IMR-90 (cell line): ENCODE results near the gene EIF4A2. TPM values are rescaled to one million over a fixed set of nuclear protein-coding genes. Genes with fewer than 3 reads are reported as not detected.

Source experiments
- ATAC-seq: fragments of 200-7000 bp; cut with Tn5 transposase; 2 replicates; pipeline ENCODE4 v1.9.1; 2020; ENCODE audit warnings: low read depth, mild to moderate bottlenecking, moderate library complexity
- BruUV-seq: library from RNA; stranded (reverse); fragments of 400-500 nt; replicated peaks from 2 replicates; lab custom pipeline; 2021; lab: Mats Ljungman, UMichigan
- CTCF ChIA-PET: fragments of 300-600 bp; formaldehyde crosslinking; extraction: SDS; loops from one replicate; lab custom pipeline; 2021; ENCODE audit warnings: antibody characterized with exemption; lab: Yijun Ruan, JAX
- POLR2A ChIA-PET: fragments of 300-600 bp; sonication (Branson Sonifier 250); formaldehyde crosslinking; loops from one replicate; lab custom pipeline; 2022; ENCODE audit warnings: antibody characterized with exemption; ENCODE audit not compliant: unreplicated experiment; lab: Charles Lee
- DNase-seq: peaks from one replicate; pipeline ENCODE4 v3.0.0; 2013
- H2AFZ ChIP-seq: replicated peaks from 2 replicates; pipeline ENCODE3; 2013; ENCODE audit warnings: low read length, mild to moderate bottlenecking; ENCODE audit not compliant: poor library complexity
- H2AK5ac ChIP-seq: 2 replicates; pipeline ENCODE4 v1.6.1; 2013; ENCODE audit warnings: low read depth, low read length, inconsistent platforms
- H2AK9ac ChIP-seq: replicated peaks from 2 replicates; pipeline ENCODE3; 2013; ENCODE audit warnings: mild to moderate bottlenecking, low read depth, low read length, moderate library complexity; ENCODE audit not compliant: poor library complexity
- H2BK120ac ChIP-seq: 2 replicates; pipeline ENCODE4 v1.6.1; 2013; ENCODE audit warnings: low read depth, low read length, inconsistent platforms
- H2BK15ac ChIP-seq: 3 replicates; pipeline ENCODE4 v1.6.1; 2013; ENCODE audit warnings: low read depth, low read length, inconsistent platforms
- H2BK20ac ChIP-seq: 2 replicates; pipeline ENCODE4 v1.6.1; 2013; ENCODE audit warnings: low read depth, mild to moderate bottlenecking, inconsistent platforms, low read length, moderate library complexity
- H2BK5ac ChIP-seq: 2 replicates; pipeline ENCODE4 v1.6.1; 2013; ENCODE audit warnings: mild to moderate bottlenecking, low read depth, low read length, inconsistent platforms; ENCODE audit not compliant: poor library complexity, severe bottlenecking
- H3K14ac ChIP-seq: replicated peaks from 2 replicates; pipeline ENCODE4 v1.6.1; 2013; ENCODE audit warnings: low read depth, low read length, inconsistent platforms
- H3K18ac ChIP-seq: 2 replicates; pipeline ENCODE4 v1.6.1; 2013; ENCODE audit warnings: low read depth, low read length, control low read depth
- H3K23ac ChIP-seq: 2 replicates; pipeline ENCODE4 v1.6.1; 2013; ENCODE audit warnings: low read depth, low read length, inconsistent platforms
- H3K27ac ChIP-seq: 2 replicates; pipeline ENCODE4 v1.5.1; 2013; ENCODE audit warnings: mild to moderate bottlenecking, control low read depth, low read length; ENCODE audit not compliant: insufficient read depth
- H3K27me3 ChIP-seq: 2 replicates; pipeline ENCODE4 v1.6.1; 2013; ENCODE audit warnings: low read length; ENCODE audit not compliant: control insufficient read depth, insufficient read depth
- H3K36me3 ChIP-seq: 2 replicates; pipeline ENCODE4 v1.6.1; 2013; ENCODE audit warnings: low read length, mixed read lengths; ENCODE audit not compliant: control insufficient read depth, insufficient read depth
- H3K4ac ChIP-seq: 2 replicates; pipeline ENCODE4 v1.6.1; 2013; ENCODE audit warnings: low read depth, low read length, inconsistent platforms
- H3K4me1 ChIP-seq: 2 replicates; pipeline ENCODE4 v1.6.1; 2013; ENCODE audit warnings: low read length, mixed read lengths; ENCODE audit not compliant: control insufficient read depth, insufficient read depth
- H3K4me2 ChIP-seq: 2 replicates; pipeline ENCODE4 v1.6.1; 2013; ENCODE audit warnings: low read depth, mild to moderate bottlenecking, control low read depth, low read length, moderate library complexity
- H3K4me3 ChIP-seq: 2 replicates; pipeline ENCODE4 v1.5.1; 2013; ENCODE audit warnings: low read depth, mild to moderate bottlenecking, control low read depth, low read length, moderate library complexity; ENCODE audit not compliant: insufficient read depth
- H3K56ac ChIP-seq: 2 replicates; pipeline ENCODE4 v1.6.1; 2013; ENCODE audit warnings: low read length, inconsistent platforms; ENCODE audit not compliant: insufficient read depth; ENCODE audit errors: extremely low read depth
- H3K79me1 ChIP-seq, 2 experiments: 2 replicates each; pipeline ENCODE4 v1.6.1; 2013; ENCODE audit warnings: low read length in 2 of 2, inconsistent platforms in 1 of 2, low read depth in 1 of 2
- H3K9ac ChIP-seq: 2 replicates; pipeline ENCODE4 v1.6.1; 2013; ENCODE audit warnings: low read depth, low read length, control low read depth
- H3K9me1 ChIP-seq: 2 replicates; pipeline ENCODE4 v1.6.1; 2013; ENCODE audit warnings: low read length, inconsistent platforms; ENCODE audit not compliant: insufficient read depth
- H3K9me3 ChIP-seq: 2 replicates; pipeline ENCODE4 v1.6.1; 2013; ENCODE audit warnings: low read length; ENCODE audit not compliant: control insufficient read depth, insufficient read depth
- H4K20me1 ChIP-seq: 2 replicates; pipeline ENCODE4 v1.6.1; 2013; ENCODE audit warnings: low read length, inconsistent platforms; ENCODE audit not compliant: insufficient read depth
- H4K5ac ChIP-seq: 2 replicates; pipeline ENCODE4 v1.6.1; 2013; ENCODE audit warnings: mild to moderate bottlenecking, low read depth, low read length, control low read depth
- H4K8ac ChIP-seq, 2 experiments: 2 replicates each; pipeline ENCODE4 v1.6.1; 2013; ENCODE audit warnings: low read depth in 2 of 2, low read length in 2 of 2, control low read depth in 1 of 2, inconsistent platforms in 1 of 2
- H4K91ac ChIP-seq: 2 replicates; pipeline ENCODE4 v1.6.1; 2013; ENCODE audit warnings: low read depth, low read length, inconsistent platforms; ENCODE audit not compliant: insufficient read depth
- CEBPB ChIP-seq: IDR thresholded peaks from 2 replicates; pipeline ENCODE4 v1.6.1; 2012; ENCODE audit warnings: low read depth, low read length, improper control_type of control experiment
- CHD1 ChIP-seq: IDR thresholded peaks from 2 replicates; pipeline ENCODE4 v1.6.1; 2012; ENCODE audit warnings: low read depth, low read length, improper control_type of control experiment
- CTCF ChIP-seq: conservative IDR thresholded peaks from 2 replicates; pipeline ENCODE4 v1.5.1; 2012; ENCODE audit warnings: mild to moderate bottlenecking, low read depth, low read length, improper control_type of control experiment
- ELK1 ChIP-seq: fragments of 150-350 bp; IDR thresholded peaks from 2 replicates; pipeline ENCODE4 v1.6.1; 2016; ENCODE audit warnings: low read depth, mild to moderate bottlenecking, low read length, moderate library complexity, borderline replicate concordance
- FOS ChIP-seq: fragments of 150-350 bp; IDR thresholded peaks from 2 replicates; pipeline ENCODE4 v1.6.1; 2016; ENCODE audit warnings: low read depth, low read length
- MAZ ChIP-seq: IDR thresholded peaks from 2 replicates; pipeline ENCODE4 v1.6.1; 2012; ENCODE audit warnings: low read depth, mild to moderate bottlenecking, low read length, improper control_type of control experiment, moderate library complexity, borderline replicate concordance
- MXI1 ChIP-seq: IDR thresholded peaks from 2 replicates; pipeline ENCODE4 v1.6.1; 2012; ENCODE audit warnings: low read depth, mild to moderate bottlenecking, low read length, moderate library complexity, borderline replicate concordance
- NFE2L2 ChIP-seq: fragments of 150-350 bp; IDR thresholded peaks from 2 replicates; pipeline ENCODE4 v1.6.1; 2016; ENCODE audit warnings: low read depth, mild to moderate bottlenecking, low read length
- POLR2A ChIP-seq: IDR thresholded peaks from 2 replicates; pipeline ENCODE4 v1.6.1; 2012; ENCODE audit warnings: mild to moderate bottlenecking, low read depth, low read length
- RAD21 ChIP-seq: IDR thresholded peaks from 2 replicates; pipeline ENCODE4 v1.6.1; 2012; ENCODE audit warnings: low read length, improper control_type of control experiment
- RCOR1 ChIP-seq: IDR thresholded peaks from 2 replicates; pipeline ENCODE4 v1.6.1; 2012; ENCODE audit warnings: mild to moderate bottlenecking, low read length, improper control_type of control experiment; ENCODE audit not compliant: insufficient replicate concordance
- RFX5 ChIP-seq: IDR thresholded peaks from 2 replicates; pipeline ENCODE4 v1.8.0; 2012; ENCODE audit warnings: low read depth, mild to moderate bottlenecking, low read length, moderate library complexity
- SMC3 ChIP-seq: fragments of 150-350 bp; IDR thresholded peaks from 2 replicates; pipeline ENCODE4 v1.6.1; 2016; ENCODE audit warnings: low read depth, mild to moderate bottlenecking, antibody characterized with exemption, low read length, moderate library complexity
- USF2 ChIP-seq: fragments of 150-350 bp; IDR thresholded peaks from 2 replicates; pipeline ENCODE4 v1.6.1; 2017; ENCODE audit warnings: mild to moderate bottlenecking, antibody characterized with exemption, low read length, low read depth
- WGBS, 2 experiments: methylation state at CpG; one replicate each; pipeline versions ENCODE4 v1.1.5 to v1.1.7; 2013; ENCODE audit warnings: missing lambda C conversion rate in 2 of 2; ENCODE audit not compliant: insufficient read length in 1 of 2; ENCODE audit errors: extremely low coverage in 2 of 2; 5-methylcytosine and 5-hydroxymethylcytosine counted together
- dilution Hi-C: fragments of 300-500 bp; cut with HindIII; formaldehyde crosslinking; loops from one replicate; pipeline ENCODE4 v1.14.3; 2018; ENCODE audit warnings: low sequenced_read_pairs; ENCODE audit not compliant: unreplicated experiment
- in situ Hi-C: fragments of 300-500 bp; cut with MboI; formaldehyde crosslinking; loops from 3 replicates; pipeline ENCODE4 v1.14.3; 2019; ENCODE audit warnings: low sequenced_read_pairs, inconsistent platforms, mixed read lengths
- intact Hi-C: fragments of 100-400 bp; cut with micrococcal nuclease; formaldehyde crosslinking; loops from 2 replicates; pipeline ENCODE4 v1.10.0; 2022
- polyA plus RNA-seq, 3 experiments: library from polyadenylated mRNA; depleted of rRNA; stranded (reverse); fragments of >200 nt; gene quantifications; 2 replicates each; pipeline ENCODE4 v1.2.3, GENCODE V29; 2012; ENCODE audit warnings: low replicate concordance in 1 of 3
- total RNA-seq: library from RNA; depleted of rRNA; stranded (reverse); fragments of >200 nt; gene quantifications from 2 replicates; pipeline ENCODE4 v1.2.3, GENCODE V29; 2012

Gene EIF4A2
- total and polyA plus RNA-seq, 2 of the 4 experiments (the other 2 are of a cell fraction), result 310 to 320 TPM

- no peak; the same call in 1 of the 2 replicates for TF ChIP-seq POLR2A
- TF ChIP-seq MAZ, result no peak
- no peak for TF ChIP-seq RCOR1
- TF ChIP-seq CHD1, result no peak
- no peak for TF ChIP-seq SMC3
- no peak for TF ChIP-seq RFX5
- TF ChIP-seq FOS, result no peak
- TF ChIP-seq ELK1, result no peak
- no peak for TF ChIP-seq USF2
- TF ChIP-seq RAD21, result no peak
- TF ChIP-seq MXI1, result no peak
- TF ChIP-seq NFE2L2, result no peak
- TF ChIP-seq CEBPB, result no peak
- TF ChIP-seq CTCF, result no peak
- dilution Hi-C loops, result no loop called here
- no peak overlapping the region for H2BK20ac ChIP-seq
- WGBS, 2 experiments, result 64% methylated on average over 5 of the region's 13 CpGs; no CpG with 5 or more reads in 1 of the 2 experiments
- BruUV-seq, result no TSS peak
- no peak overlapping the region for H3K27ac ChIP-seq
- H3K36me3 ChIP-seq, result peaks cover 49% of the 10 kb centered on the region
- H4K5ac ChIP-seq, result no peak overlapping the region
- peaks cover 76% of the 10 kb centered on the region for H4K20me1 ChIP-seq
- in situ Hi-C loops, result no loop called here
- no peak overlapping the region for H2BK15ac ChIP-seq
- H2BK120ac ChIP-seq, result no peak overlapping the region
- H2AFZ ChIP-seq, result no peak overlapping the region
- no peak overlapping the region for H3K4me2 ChIP-seq
- CTCF ChIA-PET, result no interaction called here
- H2AK9ac ChIP-seq, result no peak overlapping the region
- H3K9me3 ChIP-seq, result no peaks in the 10 kb centered on the region
- no peak overlapping the region for H3K18ac ChIP-seq
- intact Hi-C loops, result loop anchor here (10.0 kb wide), 2 partner anchors 214 to 684 kb away; partner anchors contain the start of genes DNAJB11 and ETV5
- H3K9me1 ChIP-seq, result no peaks in the 10 kb centered on the region
- H3K79me1 ChIP-seq, result peaks cover 4 to 27% of the 10 kb centered on the region in 2 experiments; a peak in 3 of 4 replicates
- H2BK5ac ChIP-seq, result no peak overlapping the region
- POLR2A ChIA-PET, result no interaction called here
- DNase-seq, result no peak
- H3K14ac ChIP-seq, result no peak overlapping the region
- H4K91ac ChIP-seq, result no peak overlapping the region
- no peak overlapping the region for H4K8ac ChIP-seq
- no peak overlapping the region for H2AK5ac ChIP-seq
- ATAC-seq, result no peak
- H3K23ac ChIP-seq, result no peak overlapping the region
- H3K56ac ChIP-seq, result no peak overlapping the region
- no peak overlapping the region for H3K4ac ChIP-seq
- no peak overlapping the region for H3K9ac ChIP-seq
- no peaks in the 10 kb centered on the region; the same call in 1 of the 2 replicates for H3K4me1 ChIP-seq
- H3K4me3 ChIP-seq, result no peak overlapping the region
- H3K27me3 ChIP-seq, result no peaks in the 10 kb centered on the region
Observed at GRCh38 chr3:186788482-186789370, 5.3 kb downstream of the EIF4A2 start.
